ENCODE data around the gene LMF1.
"Not testable (repeated sequence)": the region's sequence is repeated elsewhere in the genome, so short reads cannot be mapped to it uniquely, and the experiment has no call there.

Gene LMF1

GRCh38 chr16:952321-952720 lies 18.5 kb downstream of the LMF1 start:
- in situ Hi-C loops (cut with MboI; ENCODE audit: low sequenced_read_pairs): no loop called here

DNA sequence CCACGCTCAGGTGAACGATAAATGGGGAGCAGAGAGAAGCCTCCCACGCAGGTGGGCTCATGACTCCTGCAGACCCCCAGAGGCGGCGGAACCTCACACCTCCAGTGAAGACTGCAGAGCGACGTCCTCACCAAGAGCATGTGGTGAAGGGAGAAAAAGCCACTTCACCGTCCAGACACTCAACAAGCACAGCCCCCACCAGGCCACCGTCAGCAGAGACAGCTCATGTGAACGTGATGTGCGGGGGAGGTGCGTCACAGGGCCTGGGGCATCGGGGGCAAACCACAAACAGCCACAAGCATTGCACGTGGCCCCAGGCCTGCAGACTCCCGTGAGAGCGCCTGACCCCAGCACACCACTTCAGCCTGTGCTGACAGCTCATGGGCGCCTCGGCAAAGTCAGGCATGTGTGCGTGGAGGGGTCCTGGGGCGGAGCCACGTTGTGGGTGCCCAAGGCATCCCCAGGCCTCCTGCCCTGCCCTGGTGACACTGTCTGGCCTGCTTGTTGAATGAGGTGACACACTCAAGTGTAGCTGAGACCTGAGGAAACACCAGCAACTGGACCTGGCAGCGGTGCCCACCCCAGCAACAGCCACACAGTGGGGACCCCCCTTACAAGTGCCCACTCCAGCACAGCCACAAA lies 19.0 kb downstream of the LMF1 start:
- in situ Hi-C loops (cut with MboI; ENCODE audit: low sequenced_read_pairs): no loop called here

DNA sequence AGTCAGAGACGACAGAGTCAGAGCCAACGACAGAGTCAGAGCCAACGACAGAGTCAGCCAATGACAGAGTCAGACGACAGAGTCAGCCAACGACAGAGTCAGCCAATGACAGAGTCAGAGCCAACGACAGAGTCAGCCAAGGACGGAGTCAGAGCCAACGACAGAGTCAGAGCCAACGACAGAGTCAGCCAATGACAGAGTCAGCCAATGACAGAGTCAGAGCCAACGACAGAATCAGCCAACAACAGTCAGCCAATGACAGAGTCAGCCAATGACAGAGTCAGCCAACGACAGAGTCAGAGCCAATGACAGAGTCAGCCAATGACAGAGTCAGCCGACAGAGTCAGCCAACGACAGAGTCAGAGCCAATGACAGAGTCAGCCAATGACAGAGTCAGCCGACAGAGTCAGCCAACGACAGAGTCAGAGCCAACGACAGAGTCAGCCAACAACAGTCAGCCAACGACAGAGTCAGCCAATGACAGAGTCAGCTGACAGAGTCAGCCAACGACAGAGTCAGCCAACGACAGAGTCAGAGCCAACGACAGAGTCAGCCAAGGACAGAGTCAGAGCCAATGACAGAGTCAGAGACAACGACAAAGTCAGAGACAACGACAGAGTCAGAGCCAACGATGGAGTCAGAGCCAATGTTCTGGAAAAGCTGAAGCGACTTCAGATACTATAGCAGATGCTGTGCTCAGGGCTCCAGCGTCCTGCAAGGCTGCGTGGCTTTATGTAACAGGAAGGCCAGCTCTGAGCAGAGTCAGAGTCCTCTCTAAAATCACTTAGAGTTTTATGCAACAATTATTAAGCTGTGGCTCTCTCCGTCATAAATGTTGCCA lies 19.8 kb downstream of the LMF1 start:
- in situ Hi-C loops (cut with MboI; ENCODE audit: low sequenced_read_pairs): not testable (repeated sequence)

- in situ Hi-C loops (cut with MboI; ENCODE audit: low sequenced_read_pairs): not testable (repeated sequence)
Measured at GRCh38 chr16:948767-949166, 22.0 kb downstream of the LMF1 start.

DNA sequence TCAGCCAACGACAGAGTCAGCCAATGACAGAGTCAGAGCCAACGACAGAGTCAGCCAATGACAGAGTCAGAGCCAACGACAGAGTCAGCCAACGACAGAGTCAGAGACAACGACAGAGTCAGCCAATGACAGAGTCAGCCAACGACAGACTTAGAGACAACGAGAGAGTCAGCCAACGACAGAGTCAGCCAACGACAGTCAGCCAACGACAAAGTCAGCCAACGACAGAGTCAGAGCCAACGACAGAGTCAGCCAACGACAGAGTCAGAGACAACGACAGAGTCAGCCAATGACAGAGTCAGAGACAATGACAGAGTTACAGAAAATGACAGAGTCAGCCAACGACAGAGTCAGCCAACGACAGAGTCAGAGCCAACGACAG lies 22.9 kb downstream of the LMF1 start:
- in situ Hi-C loops (cut with MboI; ENCODE audit: low sequenced_read_pairs): not testable (repeated sequence)

- in situ Hi-C loops (cut with MboI; ENCODE audit: low sequenced_read_pairs): no loop called here
Measured at GRCh38 chr16:947255-947921, 23.4 kb downstream of the LMF1 start.

- in situ Hi-C loops (cut with MboI; ENCODE audit: low sequenced_read_pairs): no loop called here
Measured at GRCh38 chr16:946048-946395, 24.8 kb downstream of the LMF1 start.

GRCh38 chr16:945271-946047 lies 25.3 kb downstream of the LMF1 start:
- in situ Hi-C loops (cut with MboI; ENCODE audit: low sequenced_read_pairs): no loop called here

- in situ Hi-C loops (cut with MboI; ENCODE audit: low sequenced_read_pairs): no loop called here
Measured at GRCh38 chr16:943971-944370, 26.8 kb downstream of the LMF1 start.

- in situ Hi-C loops (cut with MboI; ENCODE audit: low sequenced_read_pairs): no loop called here
Measured at GRCh38 chr16:942436-943060, 28.2 kb downstream of the LMF1 start.

GRCh38 chr16:939941-940340 lies 30.8 kb downstream of the LMF1 start:
- in situ Hi-C loops (cut with MboI; ENCODE audit: low sequenced_read_pairs): no loop called here

- in situ Hi-C loops (cut with MboI; ENCODE audit: low sequenced_read_pairs): no loop called here
Measured at GRCh38 chr16:939311-939710, 31.5 kb downstream of the LMF1 start.

GRCh38 chr16:938752-939151 lies 32.0 kb downstream of the LMF1 start:
- in situ Hi-C loops (cut with MboI; ENCODE audit: low sequenced_read_pairs): no loop called here

GRCh38 chr16:938136-938535 lies 32.6 kb downstream of the LMF1 start:
- in situ Hi-C loops (cut with MboI; ENCODE audit: low sequenced_read_pairs): no loop called here

DNA sequence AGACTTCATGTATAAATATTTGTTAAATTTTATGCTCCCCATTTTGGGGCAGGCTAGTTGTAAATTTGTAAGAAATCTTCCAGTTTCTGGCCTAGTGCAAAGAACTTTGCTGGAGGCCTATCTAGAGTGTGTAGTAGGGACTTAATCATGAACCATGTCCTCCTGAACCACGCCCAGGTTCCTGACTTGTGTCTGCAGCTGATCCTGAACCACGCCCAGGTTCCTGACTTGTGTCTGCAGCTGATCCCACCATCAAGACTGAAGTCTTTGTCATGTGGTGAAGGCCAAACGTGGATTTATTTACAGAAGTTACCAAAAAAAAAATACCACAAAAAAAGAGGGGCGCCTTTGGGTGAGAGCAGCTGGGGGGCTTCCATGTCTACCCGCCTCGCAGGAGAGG lies 33.1 kb downstream of the LMF1 start:
- in situ Hi-C loops (cut with MboI; ENCODE audit: low sequenced_read_pairs): no loop called here

- in situ Hi-C loops (cut with MboI; ENCODE audit: low sequenced_read_pairs): no loop called here
Measured at GRCh38 chr16:937311-937710, 33.5 kb downstream of the LMF1 start.

- in situ Hi-C loops (cut with MboI; ENCODE audit: low sequenced_read_pairs): no loop called here
Measured at GRCh38 chr16:935684-936083, 35.1 kb downstream of the LMF1 start.

GRCh38 chr16:934178-934577 lies 36.6 kb downstream of the LMF1 start:
- in situ Hi-C loops (cut with MboI; ENCODE audit: low sequenced_read_pairs): no loop called here

DNA sequence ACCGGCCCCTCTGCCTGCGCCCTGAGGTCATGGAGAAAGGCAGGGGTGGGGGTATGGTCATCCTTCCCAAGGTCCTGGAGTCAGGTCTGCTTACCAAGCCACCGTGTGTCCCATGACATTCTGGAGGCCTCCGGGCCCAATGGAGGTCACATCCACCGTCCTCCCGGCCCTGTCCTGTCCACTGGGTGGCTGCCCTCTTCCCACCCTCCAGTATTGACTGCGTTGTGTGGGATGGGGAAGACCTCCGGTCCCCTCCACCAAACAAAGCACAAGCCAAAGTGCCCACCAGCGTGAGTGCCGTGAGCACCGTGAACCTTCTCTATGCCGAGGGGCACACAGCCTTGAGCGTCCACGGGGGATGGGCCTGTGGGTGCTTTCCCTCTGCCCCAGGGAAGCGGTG lies 37.2 kb downstream of the LMF1 start:
- in situ Hi-C loops (cut with MboI; ENCODE audit: low sequenced_read_pairs): no loop called here

GRCh38 chr16:932831-933330 lies 37.9 kb downstream of the LMF1 start:
- in situ Hi-C loops (cut with MboI; ENCODE audit: low sequenced_read_pairs): no loop called here

Data from HL-60/S4 treated with retinoic acid at 250 ng/mL for 4 days and 3 days (cell line).